NCI-H82 treated with DMSO at 0.1 percent for 48 hours (cell line): ENCODE measurements around the gene CTNNBL1.

Source experiments
- DNase-seq: peaks from one replicate; lab custom pipeline; 2025; ENCODE audit not compliant: unreplicated experiment; lab: John Stamatoyannopoulos, UW

CTNNBL1 gene

DNA sequence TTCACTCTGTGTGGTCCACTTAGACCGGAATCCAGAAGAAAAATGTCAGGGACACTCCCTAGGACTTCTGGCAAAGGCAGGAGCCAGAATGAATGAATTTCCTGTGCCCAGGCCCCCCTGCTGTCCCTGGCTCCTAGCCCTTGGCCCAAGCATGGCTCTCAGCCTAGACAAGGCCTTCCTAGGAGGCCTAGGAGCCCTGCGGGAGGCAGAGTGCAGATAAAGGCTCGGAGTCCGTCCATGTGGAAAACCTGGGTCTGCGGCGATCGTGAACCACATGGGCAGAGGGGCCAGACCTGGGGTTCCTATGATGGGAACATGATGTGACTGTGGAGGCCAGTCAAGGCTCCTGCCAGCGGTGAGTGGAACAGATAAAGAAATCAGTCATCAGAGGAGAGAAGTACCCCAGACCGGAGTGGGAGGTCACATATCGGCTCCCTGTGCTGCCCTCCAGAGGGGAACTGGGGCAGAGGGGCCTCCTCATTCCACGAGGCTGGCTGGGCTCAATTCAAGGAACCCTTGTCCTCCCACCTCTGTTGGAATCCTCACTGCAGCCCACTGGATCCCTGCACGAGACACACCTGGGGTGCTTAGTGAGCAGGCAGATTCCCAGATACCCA is 203.2 kb downstream of the CTNNBL1 start:
- DNase-seq = peak; percentile 62

DNA sequence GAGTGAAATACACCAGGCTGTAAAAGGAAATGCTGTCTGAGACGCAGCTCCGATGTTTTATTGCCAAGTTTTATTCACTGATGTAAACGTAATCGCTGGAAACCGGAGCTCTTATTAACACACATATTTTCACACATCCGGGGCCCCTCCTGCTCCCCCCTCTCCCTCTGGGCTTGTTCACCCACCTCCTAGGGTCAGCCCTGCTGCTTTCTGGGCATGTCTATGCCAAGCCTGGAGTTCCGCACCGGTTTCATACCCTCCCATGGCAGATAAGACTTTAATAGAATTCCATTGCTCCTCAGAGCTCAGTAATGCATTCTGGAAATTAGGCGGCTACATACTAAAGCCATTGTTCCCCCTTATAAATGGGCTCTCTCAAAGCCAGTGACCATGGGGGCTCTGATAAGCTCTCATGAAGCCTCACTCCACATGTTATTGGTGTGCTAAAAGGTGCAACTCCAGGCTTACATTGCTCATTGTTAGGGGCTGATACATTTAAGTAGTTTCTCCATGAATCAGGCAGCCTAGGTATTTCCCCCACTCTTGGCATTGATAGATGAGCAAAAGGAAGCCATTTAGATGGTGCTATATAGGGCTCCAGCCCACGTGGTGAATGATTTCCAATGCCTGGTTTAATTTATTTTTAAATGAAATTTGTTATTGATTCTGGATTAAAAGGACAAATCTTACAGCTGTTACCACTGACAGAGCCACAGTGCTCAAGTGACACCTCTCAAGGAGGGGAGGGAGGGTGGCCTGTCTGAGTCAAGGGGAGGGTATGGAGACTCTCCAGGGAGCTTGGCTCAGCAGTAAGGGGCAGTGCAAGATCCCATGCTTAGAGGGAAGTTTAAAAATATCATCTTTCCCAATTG is 204.6 kb downstream of the CTNNBL1 start:
- no peak for DNase-seq

DNA sequence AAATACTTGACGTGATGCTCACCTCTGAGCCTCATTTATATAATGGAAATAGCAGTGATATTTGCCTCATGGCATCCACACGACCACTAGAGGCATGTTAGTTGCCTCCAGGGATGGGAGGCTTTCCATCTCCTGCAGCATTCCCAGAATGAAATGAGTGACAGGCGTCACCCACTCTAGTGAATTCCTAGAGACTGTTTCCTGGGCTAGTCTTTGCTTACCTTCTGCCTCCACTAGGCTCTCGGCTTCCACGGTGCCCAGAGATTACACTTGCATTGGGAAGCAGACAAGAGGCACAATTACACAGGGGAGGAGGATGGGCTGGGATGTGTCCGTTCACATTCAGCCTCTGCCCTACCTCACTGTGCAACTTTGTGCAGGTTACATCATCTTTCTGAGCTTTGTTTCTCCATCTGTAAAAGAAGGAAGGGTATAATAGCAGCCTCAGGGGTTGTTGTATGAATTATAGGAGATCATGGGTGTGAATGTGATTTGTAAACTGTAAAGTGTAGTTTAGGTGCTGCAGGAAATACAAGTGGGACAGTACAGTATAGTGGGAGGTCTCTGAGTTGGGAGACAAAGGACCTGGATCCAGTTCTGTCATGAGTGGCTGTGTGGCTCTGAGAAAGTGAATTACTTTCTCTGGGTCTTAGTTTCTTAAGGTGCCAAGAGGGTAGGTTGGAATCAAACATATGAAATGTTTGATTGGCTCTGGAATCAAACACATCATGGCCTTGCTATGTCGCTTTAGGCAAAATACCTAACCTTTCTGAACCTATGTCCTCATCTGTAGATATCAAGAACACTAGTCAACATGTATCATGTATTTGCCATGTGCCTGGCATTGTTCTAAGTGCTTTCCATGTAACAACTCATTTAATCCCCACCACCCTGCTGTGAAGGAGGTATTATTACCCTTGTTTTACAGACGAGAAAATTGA is 205.5 kb downstream of the CTNNBL1 start:
- DNase-seq = no peak

DNA sequence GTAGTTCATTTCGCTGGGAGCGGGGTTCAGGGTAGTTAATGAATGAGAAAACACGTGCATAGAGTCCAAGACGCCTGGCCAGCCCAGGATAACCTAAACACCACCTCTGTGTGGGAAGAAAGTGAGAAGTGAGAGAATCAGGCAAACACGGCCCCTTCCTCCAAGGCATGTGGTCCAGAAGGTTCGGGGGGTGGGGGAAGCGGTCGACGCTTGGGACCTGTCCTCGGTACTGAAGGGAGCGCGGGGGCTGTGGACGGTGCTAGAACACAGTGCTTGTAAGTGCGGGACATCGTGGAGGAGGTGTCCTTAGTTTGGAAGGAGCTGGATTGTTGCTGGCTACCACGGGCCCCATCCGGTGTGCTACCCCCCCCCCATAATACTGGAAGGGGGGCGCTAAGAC is 207.4 kb downstream of the CTNNBL1 start:
- no peak for DNase-seq

DNA sequence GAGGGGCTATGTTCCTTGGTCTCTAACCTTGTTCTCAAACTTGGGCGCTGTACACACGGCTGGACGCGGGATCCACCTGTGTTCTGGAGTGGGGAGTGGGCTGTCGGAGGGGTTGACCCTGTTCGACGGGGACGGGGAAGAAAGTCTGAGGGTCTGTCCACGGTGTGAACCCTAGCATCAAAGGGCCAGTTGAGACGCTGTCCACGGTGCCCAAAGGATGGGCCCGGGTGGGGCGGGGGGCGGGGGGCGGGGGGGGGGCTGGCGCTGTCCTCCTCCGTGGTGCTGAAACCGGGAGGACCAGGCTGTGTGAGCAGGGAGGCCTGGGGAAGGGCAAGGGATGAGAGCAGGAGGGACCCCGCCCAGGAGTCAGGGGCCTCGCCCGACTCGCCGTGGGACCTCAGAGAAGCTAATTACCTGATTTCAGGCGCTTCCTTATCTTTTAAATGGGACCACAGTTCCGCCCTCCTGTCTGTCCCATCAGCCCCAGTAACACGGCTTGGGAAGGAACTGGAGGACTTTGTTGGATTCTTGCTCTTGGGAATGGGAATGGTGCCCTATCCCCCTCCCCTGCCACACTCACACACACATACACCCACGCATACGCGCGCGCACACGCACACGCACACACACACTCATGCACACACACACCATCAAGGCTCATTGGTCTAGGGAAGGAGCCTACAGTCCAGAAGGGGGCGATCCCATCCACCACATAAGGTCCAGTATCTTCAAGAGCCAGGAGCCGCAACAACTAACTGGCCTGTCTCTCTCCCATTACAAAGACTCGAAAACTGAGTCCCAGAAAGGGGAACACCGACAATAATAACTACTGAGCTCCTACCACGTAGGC is 208.0 kb downstream of the CTNNBL1 start:
- DNase-seq = peak; percentile 31

DNA sequence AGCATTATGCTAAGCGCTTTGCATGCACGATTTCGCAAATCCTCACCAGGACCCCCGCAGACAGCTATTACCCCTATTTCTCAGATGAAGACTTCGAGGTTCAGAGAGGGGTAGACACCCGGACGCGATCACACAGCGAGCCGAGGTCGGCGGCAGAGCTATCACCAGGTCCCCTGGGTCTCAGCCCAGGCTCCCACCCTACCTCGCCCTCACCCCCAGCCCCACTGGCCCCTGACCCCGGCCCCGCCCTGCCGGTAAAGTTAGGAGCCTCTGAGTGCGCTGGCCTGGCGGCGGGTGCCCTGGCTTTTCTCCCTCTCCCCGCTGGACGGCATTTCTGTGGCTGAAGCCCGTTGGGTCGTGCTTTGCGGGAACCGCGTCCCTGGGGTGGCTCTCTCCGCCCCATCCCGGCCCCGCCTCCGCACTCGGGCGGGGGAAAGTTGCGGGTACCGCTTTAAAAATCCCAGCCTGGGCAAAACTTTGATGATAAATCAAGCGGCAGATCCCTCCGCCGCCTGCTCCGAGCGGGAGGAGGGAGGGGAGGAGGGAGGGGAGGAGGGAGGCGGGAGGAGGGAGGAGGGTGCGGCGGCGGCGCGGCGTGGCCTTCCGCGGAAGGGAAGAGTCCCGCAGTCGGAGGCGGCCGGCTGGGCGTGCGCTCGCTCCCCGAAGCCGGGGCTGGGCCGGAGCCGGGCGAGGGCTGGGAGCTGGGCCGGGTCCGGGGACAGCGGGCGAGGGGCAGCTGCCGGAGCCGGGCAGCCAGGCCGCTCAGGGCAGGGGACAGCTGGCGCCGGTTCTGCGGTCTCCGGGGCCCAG is 208.9 kb downstream of the CTNNBL1 start, which contains the start of gene VSTM2L:
VSTM2L (plus strand) TSS at position 624 of the 810 bp plus-strand sequence. CDS start 224 bp downstream, outside the sequence.
- DNase-seq = no peak

DNA sequence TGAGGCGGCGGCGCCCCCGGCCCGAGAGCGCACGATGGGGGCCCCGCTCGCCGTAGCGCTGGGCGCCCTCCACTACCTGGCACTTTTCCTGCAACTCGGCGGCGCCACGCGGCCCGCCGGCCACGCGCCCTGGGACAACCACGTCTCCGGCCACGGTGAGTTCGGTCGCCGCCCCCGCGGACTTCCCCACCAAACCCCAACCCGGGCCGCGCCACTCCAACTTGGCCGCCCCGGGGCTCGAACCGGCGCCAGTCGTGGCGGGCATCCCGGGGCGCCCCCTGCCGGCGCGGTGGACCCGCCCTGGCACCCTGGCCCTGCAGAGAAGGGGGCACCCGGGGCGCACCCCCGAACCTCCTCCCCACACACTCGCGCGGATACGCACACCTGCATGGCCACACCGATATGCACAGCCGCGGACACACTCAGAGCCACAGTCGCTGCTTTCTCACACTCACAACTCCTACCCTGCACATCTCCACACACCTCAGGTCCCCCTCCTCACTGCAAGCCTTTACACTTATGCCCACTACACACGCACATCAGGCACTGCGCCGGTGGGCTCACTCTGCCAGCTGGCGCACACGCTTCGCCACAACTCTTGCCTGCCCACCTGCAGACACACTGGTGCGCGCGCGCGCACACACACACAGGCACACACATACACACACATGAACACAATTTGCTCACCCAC is 209.6 kb downstream of the CTNNBL1 start:
- DNase-seq = no peak

DNA sequence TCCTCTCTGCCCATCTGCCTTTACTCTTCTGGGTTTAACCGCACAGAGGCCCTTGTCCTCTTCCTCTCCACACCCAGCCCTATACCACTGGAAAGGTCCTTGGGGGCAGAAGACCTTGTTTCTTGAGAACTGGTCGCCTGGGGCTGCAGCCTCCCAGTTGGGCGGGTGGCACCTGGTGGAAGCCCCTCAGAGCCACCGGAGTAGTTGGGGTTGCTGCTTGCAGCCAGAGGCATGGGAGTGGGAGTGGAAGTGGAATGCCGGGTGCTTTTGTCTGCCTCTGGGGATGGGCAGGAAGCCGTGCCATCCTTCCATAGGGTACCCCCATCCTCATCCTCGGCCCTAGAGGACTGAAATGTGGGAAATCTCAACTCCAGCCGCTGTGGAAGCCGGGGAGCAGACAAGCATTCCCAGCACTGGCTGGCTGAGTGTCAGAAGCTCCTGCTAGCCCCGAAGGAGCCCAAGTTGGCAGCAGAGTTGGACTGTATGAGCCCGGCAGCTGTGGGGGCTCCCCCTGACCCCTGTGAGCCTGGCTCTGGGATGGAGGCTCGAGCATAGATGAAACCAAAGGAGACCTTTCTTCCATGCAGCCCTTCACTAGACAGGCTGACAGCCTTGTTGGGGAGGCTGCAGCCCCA is 210.3 kb downstream of the CTNNBL1 start:
- no peak for DNase-seq

DNA sequence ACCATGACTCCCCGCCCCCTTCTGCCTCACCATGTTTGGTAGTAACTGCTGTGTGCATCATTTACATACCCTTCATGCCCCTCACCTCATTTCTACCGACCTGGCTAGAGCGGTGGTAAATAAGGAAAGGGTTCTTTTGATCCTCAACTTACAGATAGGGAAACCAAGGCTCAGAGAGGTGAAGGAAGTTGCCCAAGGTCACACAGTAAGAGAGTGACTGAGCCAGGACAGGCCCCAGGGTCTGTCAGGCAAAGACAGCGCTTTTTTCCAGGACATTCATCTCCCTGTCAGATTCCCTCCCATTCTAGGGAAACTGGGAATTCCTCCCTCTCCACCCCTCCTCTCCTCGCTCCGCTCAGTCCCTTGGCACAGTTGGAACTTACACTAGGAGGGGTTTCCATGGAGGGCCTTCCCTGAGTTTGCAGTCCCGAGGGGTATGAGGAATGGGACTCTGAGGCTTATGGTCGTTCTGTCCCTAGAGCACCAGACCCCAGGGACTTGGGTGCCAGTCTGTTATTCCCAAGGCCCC is 211.1 kb downstream of the CTNNBL1 start:
- DNase-seq = no peak

DNA sequence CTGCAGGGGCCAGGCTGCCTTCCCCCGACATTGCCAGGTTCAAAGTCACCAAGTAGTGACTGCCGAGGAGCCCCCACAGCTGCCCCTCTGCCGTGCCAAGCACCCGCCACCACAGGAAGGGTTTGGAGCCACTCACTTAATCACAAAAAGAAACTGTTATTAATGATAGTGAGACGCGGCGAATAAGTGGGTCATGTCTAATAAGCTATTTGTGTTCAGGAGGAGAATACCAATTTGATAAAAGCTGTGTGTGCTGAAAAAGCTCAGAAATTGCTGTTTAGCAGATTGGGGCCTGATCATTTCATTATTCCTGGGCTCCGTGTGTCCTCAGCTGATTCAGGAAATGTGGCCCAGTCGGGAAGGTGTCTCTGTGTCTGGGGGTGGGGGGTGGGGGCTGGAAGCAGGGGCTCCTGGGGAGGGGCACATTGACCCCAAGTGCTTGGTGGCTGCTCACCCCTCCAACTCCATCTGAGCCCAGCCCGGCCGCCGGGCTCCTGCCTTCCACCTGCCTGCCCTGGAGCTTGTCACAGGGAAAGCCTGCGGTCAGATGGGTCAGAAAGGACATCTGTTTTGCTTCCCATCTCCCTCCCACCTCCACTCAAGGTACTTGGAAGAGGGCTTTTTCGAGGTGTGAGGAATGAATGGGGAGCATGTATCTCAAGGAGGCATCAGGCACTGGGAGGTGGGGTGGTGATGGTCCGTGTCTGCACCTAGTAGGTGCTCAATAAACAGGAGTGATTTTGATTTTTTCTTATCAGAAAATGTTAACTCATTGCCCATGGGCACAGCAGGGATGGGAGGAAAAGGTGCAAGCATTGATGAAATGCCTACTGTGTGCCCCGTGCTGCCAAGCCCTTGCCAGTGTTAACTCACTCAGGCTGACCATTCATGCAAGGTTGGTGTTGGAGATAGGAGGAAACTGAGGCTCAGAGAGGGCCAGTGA is 212.1 kb downstream of the CTNNBL1 start:
- no peak for DNase-seq

DNA sequence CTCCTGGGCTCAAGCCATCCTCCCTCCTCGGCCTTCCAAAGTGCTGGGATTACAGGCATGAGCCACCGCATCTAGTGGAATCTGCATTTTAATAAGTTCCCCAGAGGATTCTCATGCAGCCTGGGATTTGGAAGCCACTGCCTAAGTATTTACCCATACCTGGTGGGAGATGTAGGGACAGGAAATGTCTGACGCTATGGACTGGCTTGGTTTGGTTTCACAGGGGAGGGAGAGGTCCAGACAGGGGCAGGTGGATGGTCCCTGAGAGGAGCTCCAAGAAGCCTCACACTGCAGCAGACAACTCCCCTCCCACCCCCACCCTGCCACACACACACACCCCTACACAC is 213.5 kb downstream of the CTNNBL1 start:
- no peak for DNase-seq

DNA sequence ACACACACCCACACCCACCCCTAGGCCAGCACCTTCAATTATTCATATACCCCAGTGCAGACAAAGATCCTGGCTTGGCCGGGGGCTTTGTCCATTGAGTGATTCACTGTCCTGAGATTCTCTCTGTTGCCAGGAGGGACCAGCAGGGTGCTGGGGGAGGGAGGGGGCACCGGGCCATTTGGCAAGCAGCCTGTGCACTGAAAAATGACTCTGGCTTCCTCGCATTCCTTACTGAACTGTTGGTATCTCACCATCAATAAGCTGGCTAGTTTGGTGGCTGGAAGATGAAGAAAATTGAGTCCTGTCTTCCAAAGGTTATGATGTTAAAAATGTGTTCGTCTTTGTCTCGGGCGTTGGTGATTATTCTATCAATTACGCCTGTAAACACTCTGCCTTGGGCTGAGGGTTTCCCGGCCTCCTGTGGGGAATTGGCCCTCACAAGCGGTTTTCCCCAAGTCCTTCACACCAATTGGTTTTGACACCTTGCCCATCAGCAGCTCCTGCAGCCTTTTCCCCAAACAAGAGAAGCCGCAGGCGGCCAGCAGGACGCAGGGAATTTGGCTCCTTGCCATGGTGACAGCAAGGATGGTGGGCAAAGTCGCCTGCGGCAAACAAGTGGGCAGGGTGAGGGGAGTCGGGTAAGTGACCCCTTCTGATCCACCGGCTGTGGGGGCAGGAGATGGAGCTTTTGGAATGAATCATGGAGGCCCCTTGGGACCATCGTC is 214.0 kb downstream of the CTNNBL1 start:
- no peak for DNase-seq

DNA sequence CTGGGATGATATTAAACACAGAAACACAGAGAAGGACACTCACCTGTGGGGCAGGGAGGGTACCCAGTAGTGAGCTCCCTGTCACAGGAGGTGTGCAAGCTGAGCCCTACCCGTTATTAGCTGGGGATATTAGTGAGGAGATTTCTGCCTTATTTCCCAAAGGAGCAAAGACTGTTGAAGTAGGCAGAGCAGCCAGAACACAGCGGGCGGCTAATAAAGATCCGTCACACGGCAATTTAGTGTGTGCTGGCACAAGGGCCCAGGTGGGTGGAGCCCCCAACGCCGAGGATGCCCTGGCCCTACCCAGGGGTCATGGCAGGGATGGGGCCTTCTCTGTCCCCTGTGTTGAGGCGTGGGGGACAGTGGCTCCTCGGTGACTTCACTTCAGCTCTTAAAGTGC is 217.4 kb downstream of the CTNNBL1 start:
- DNase-seq = no peak

DNA sequence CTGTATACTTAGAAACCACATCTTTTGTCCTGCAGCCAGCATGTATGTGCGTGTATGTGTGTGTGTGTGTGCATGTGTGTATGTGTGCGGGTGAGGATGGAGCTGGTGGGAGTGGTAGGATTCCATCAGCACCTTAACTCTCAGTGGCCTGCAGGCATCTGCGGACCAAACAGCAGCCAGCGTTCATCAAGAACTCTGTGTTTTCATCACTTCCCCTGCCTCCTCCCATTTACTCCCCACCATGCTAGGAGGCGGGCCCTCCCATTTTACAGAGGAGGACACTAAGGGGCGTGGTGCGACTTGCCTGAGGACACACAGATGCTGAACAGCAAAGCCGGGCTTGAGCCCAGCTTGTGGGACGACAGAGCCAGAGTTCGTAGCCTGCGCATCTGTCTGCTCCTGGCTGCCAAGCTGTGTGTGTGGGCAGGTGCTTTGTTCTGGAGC is 218.0 kb downstream of the CTNNBL1 start:
- no peak for DNase-seq

DNA sequence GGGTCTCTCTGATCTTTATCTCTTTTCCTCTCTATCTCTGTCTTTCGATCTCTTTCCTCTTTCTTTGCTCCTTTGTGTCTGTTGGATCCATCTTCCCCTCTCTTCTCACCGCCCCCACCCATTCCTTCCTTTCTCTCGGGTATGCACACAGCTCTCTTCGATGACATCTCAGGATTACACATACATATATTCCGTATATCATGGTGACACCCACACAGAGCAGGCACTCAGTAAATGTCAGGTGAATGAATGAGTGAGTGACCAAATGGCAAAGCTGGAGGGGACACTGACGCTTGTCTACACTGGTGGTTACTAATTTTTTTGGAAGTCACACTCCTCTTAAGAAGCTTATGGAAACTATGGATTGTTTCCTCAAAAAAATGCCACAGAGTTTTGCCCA is 219.0 kb downstream of the CTNNBL1 start:
- no peak for DNase-seq

DNA sequence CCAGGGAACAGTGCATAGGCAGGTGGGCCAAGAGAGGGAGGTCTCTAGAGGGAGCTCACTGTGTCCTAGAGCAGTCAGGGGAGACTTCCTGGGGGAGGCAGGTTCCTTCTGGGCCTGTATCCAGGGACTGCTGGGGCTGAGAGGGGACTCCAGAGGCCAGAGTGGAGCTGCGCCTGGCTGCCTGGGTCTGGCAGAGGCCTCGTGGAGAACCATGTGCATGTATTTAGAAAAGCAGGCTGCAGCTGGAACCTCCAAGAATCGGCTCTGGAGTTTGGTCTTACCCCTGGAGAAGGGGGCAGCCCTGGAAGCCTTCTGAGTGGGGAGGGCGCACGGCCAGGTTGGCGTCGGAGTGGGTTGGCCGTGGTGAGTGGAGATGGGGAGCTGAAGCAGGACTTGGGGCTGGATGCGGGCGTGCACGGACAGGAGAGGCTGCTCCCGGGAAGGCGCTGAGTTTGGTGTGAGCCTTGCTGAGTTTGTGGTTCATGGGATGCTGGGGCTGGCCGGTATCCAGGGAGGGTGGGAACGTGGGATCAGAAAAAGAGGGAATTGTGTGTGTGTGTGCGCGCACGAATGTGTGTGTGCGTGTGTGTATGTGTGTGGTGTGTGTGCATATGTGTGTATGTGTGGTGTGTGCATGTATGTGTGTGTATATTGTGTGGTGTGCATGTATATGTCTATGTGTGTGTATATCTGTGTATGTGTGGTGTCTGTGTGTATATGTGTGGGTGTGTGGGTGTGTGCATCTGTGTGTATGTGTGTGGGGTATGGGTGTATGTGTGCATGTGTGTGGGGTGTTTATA is 219.9 kb downstream of the CTNNBL1 start:
- no peak for DNase-seq
